ENCODE measurements around the gene EXD2.

EXD2 gene

DNA sequence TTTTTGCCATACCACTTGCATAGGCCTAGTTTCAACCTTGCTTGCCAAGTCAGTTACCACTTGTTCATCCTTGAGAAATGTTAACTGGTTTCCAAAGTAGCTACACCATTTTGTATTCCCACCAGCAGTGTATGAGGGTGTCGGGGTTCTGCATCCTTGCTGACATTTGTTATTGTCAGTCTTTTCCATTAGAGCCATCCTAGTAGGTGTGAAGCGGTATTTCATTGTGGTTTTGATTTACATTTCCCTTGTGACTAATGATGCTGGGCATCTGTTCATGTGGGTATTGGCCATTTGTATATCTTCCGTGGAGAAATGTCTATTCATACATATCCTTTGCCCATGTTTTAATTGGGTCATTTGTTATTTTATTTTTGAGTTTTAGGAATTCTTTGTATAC lies 41.1 kb downstream of the EXD2 start:
- Histone ChIP-seq H3K36me3 (ENCODE audit: control insufficient read depth in 1 of 2, insufficient read depth in 2 of 2, low read length in 2 of 2) (peaks cover 24 to 42% of the 10 kb centered on the region in 2 donors), H3K9ac (ENCODE audit: low read depth in 1 of 2, low read length in 2 of 2) (no peak overlapping the region), H3K27ac (ENCODE audit: low read depth, low read length) (no peak overlapping the region), H3K27me3 (ENCODE audit: control insufficient read depth in 1 of 2, insufficient read depth in 2 of 2, low read length in 2 of 2) (no peaks in the 10 kb centered on the region), H3K9me3 (ENCODE audit: control insufficient read depth in 1 of 2, low read length in 2 of 2) (no peaks in the 10 kb centered on the region), H3K4me1 (ENCODE audit: control insufficient read depth in 1 of 2, insufficient read depth in 2 of 2, low read length in 2 of 2) (no peaks in the 10 kb centered on the region), H3K4me3 (ENCODE audit: low read depth in 1 of 2, low read length in 2 of 2) (no peak overlapping the region)

DNA sequence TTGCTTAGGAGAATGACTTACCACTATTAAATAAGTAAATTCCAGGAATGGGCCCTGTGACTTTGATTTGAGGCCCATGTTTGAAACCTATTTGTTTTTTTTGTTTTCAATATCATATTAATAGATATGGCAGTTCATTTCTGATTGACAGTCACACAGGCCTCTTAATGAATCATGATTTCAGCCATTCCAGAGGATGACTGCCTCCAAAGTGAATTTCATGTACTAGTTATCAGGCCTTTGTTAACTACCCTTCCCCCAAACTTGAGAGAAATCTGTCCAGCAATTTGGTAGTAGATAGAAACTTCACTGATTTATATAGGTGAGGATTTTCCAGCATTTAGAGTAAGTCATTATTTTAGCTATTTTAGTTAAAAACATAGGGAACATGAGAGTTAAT lies 42.8 kb downstream of the EXD2 start:
- H3K9me3 ChIP-seq (ENCODE audit: control insufficient read depth in 1 of 2, low read length in 2 of 2): no peaks in the 10 kb centered on the region
- H3K27me3 ChIP-seq (ENCODE audit: control insufficient read depth in 1 of 2, insufficient read depth in 2 of 2, low read length in 2 of 2): no peaks in the 10 kb centered on the region
- H3K4me1 ChIP-seq (ENCODE audit: control insufficient read depth in 1 of 2, insufficient read depth in 2 of 2, low read length in 2 of 2): no peaks in the 10 kb centered on the region
- peaks cover 36 to 52% of the 10 kb centered on the region in 2 donors for H3K36me3 ChIP-seq (ENCODE audit: control insufficient read depth in 1 of 2, insufficient read depth in 2 of 2, low read length in 2 of 2)
- H3K4me3 ChIP-seq (ENCODE audit: low read depth in 1 of 2, low read length in 2 of 2): no peak overlapping the region
- H3K27ac ChIP-seq (ENCODE audit: low read depth, low read length): no peak overlapping the region
- H3K9ac ChIP-seq (ENCODE audit: low read depth in 1 of 2, low read length in 2 of 2): no peak overlapping the region

GRCh38 chr14:69235708-69236107 lies 44.4 kb downstream of the EXD2 start:
- H3K9ac ChIP-seq (ENCODE audit: low read depth in 1 of 2, low read length in 2 of 2): no peak overlapping the region
- H3K27ac ChIP-seq (ENCODE audit: low read depth, low read length): no peak overlapping the region
- H3K27me3 ChIP-seq (ENCODE audit: control insufficient read depth in 1 of 2, insufficient read depth in 2 of 2, low read length in 2 of 2): no peaks in the 10 kb centered on the region
- H3K36me3 ChIP-seq (ENCODE audit: control insufficient read depth in 1 of 2, insufficient read depth in 2 of 2, low read length in 2 of 2): peaks cover 33 to 55% of the 10 kb centered on the region in 2 donors
- H3K4me1 ChIP-seq (ENCODE audit: control insufficient read depth in 1 of 2, insufficient read depth in 2 of 2, low read length in 2 of 2): no peaks in the 10 kb centered on the region
- no peaks in the 10 kb centered on the region for H3K9me3 ChIP-seq (ENCODE audit: control insufficient read depth in 1 of 2, low read length in 2 of 2)
- no peak overlapping the region for H3K4me3 ChIP-seq (ENCODE audit: low read depth in 1 of 2, low read length in 2 of 2)

DNA sequence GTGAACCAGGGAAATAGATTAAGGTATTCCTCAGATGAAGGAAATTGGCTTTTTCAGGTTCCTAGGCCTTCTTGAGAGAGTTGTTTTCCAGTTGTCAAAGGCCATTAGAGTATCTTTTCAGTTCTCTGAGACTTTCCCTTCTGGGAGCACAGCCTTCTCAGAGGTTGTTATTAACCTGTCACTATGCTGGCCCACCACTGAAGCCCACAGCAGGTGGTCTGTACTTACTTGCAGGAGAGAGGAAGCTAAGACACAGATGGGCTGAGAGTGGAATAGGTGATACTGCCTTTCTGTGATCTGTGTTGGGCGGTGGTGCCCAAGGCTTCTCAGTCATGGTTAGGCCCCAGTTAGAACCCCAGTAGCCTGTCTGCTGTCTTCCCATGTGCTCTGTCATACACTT lies 45.8 kb downstream of the EXD2 start:
- no peak overlapping the region for H3K9ac ChIP-seq (ENCODE audit: low read depth in 1 of 2, low read length in 2 of 2)
- H3K4me3 ChIP-seq (ENCODE audit: low read depth in 1 of 2, low read length in 2 of 2): no peak overlapping the region
- H3K36me3 ChIP-seq (ENCODE audit: control insufficient read depth in 1 of 2, insufficient read depth in 2 of 2, low read length in 2 of 2): peaks cover 33 to 58% of the 10 kb centered on the region in 2 donors
- no peak overlapping the region for H3K27ac ChIP-seq (ENCODE audit: low read depth, low read length)
- H3K4me1 ChIP-seq (ENCODE audit: control insufficient read depth in 1 of 2, insufficient read depth in 2 of 2, low read length in 2 of 2): peaks cover 0 to 3% of the 10 kb centered on the region in 2 donors
- no peaks in the 10 kb centered on the region for H3K27me3 ChIP-seq (ENCODE audit: control insufficient read depth in 1 of 2, insufficient read depth in 2 of 2, low read length in 2 of 2)
- H3K9me3 ChIP-seq (ENCODE audit: control insufficient read depth in 1 of 2, low read length in 2 of 2): no peaks in the 10 kb centered on the region

DNA sequence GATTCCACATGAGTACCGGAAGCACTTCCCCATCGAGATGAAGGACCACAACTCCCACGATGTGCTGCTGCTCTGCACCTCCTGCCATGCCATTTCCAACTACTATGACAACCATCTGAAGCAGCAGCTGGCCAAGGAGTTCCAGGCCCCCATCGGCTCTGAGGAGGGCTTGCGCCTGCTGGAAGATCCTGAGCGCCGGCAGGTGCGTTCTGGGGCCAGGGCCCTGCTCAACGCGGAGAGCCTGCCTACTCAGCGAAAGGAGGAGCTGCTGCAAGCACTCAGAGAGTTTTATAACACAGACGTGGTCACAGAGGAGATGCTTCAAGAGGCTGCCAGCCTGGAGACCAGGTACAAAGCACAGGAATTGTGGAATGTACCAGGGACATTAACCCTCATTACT lies 46.3 kb downstream of the EXD2 start:
- no peak overlapping the region for H3K4me3 ChIP-seq (ENCODE audit: low read depth in 1 of 2, low read length in 2 of 2)
- H3K27ac ChIP-seq (ENCODE audit: low read depth, low read length): no peak overlapping the region
- H3K36me3 ChIP-seq (ENCODE audit: control insufficient read depth in 1 of 2, insufficient read depth in 2 of 2, low read length in 2 of 2): peaks cover 33 to 58% of the 10 kb centered on the region in 2 donors
- no peak overlapping the region for H3K9ac ChIP-seq (ENCODE audit: low read depth in 1 of 2, low read length in 2 of 2)
- no peaks in the 10 kb centered on the region for H3K27me3 ChIP-seq (ENCODE audit: control insufficient read depth in 1 of 2, insufficient read depth in 2 of 2, low read length in 2 of 2)
- no peaks in the 10 kb centered on the region for H3K9me3 ChIP-seq (ENCODE audit: control insufficient read depth in 1 of 2, low read length in 2 of 2)
- peaks cover 4 to 6% of the 10 kb centered on the region in 2 donors for H3K4me1 ChIP-seq (ENCODE audit: control insufficient read depth in 1 of 2, insufficient read depth in 2 of 2, low read length in 2 of 2)

- H3K9me3 ChIP-seq (ENCODE audit: control insufficient read depth in 1 of 2, low read length in 2 of 2): no peaks in the 10 kb centered on the region
- H3K4me3 ChIP-seq (ENCODE audit: low read depth in 1 of 2, low read length in 2 of 2): no peak overlapping the region
- H3K27me3 ChIP-seq (ENCODE audit: control insufficient read depth in 1 of 2, insufficient read depth in 2 of 2, low read length in 2 of 2): no peaks in the 10 kb centered on the region
- peaks cover 33 to 58% of the 10 kb centered on the region in 2 donors for H3K36me3 ChIP-seq (ENCODE audit: control insufficient read depth in 1 of 2, insufficient read depth in 2 of 2, low read length in 2 of 2)
- no peak overlapping the region for H3K27ac ChIP-seq (ENCODE audit: low read depth, low read length)
- peaks cover 4 to 6% of the 10 kb centered on the region in 2 donors for H3K4me1 ChIP-seq (ENCODE audit: control insufficient read depth in 1 of 2, insufficient read depth in 2 of 2, low read length in 2 of 2)
- H3K9ac ChIP-seq (ENCODE audit: low read depth in 1 of 2, low read length in 2 of 2): no peak overlapping the region
Measured at GRCh38 chr14:69238883-69239282, 47.6 kb downstream of the EXD2 start.

DNA sequence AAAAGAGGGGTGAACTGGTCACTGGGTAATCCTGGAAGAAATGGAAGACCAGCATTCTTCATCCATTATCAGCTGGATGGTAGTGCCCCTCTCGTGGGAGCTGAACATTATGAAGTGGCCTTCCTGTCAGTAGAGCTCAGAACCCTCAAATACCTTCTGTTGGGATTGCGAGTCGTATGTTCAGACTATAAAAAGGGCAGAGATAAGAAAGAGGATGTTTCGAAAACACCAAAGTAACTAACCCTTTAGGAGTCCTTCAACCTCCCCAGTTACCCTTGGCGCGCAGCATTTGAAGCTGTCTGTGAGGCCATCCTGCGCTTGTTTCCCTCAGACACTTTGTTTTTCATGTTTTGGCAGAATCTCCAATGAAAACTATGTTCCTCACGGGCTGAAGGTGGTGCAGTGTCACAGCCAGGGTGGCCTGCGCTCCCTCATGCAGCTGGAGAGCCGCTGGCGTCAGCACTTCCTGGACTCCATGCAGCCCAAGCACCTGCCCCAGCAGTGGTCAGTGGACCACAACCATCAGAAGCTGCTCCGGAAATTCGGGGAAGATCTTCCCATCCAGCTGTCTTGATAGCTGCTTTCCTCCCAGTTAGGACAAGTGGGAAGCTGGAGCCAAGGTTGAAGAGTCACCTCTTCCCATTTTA lies 49.4 kb downstream of the EXD2 start:
- Histone ChIP-seq H3K4me1 (ENCODE audit: control insufficient read depth in 1 of 2, insufficient read depth in 2 of 2, low read length in 2 of 2) (peaks cover 4 to 6% of the 10 kb centered on the region in 2 donors), H3K27me3 (ENCODE audit: control insufficient read depth in 1 of 2, insufficient read depth in 2 of 2, low read length in 2 of 2) (no peaks in the 10 kb centered on the region), H3K4me3 (ENCODE audit: low read depth in 1 of 2, low read length in 2 of 2) (no peak overlapping the region), H3K36me3 (ENCODE audit: control insufficient read depth in 1 of 2, insufficient read depth in 2 of 2, low read length in 2 of 2) (peaks cover 29 to 47% of the 10 kb centered on the region in 2 donors), H3K9ac (ENCODE audit: low read depth in 1 of 2, low read length in 2 of 2) (no peak overlapping the region), H3K9me3 (ENCODE audit: control insufficient read depth in 1 of 2, low read length in 2 of 2) (no peaks in the 10 kb centered on the region), H3K27ac (ENCODE audit: low read depth, low read length) (no peak overlapping the region)

GRCh38 chr14:69241577-69241976 lies 50.3 kb downstream of the EXD2 start:
- H3K4me1 ChIP-seq (ENCODE audit: control insufficient read depth in 1 of 2, insufficient read depth in 2 of 2, low read length in 2 of 2): peaks cover 4 to 6% of the 10 kb centered on the region in 2 donors
- H3K9me3 ChIP-seq (ENCODE audit: control insufficient read depth in 1 of 2, low read length in 2 of 2): no peaks in the 10 kb centered on the region
- no peak overlapping the region for H3K9ac ChIP-seq (ENCODE audit: low read depth in 1 of 2, low read length in 2 of 2)
- H3K4me3 ChIP-seq (ENCODE audit: low read depth in 1 of 2, low read length in 2 of 2): no peak overlapping the region
- peaks cover 21 to 38% of the 10 kb centered on the region in 2 donors for H3K36me3 ChIP-seq (ENCODE audit: control insufficient read depth in 1 of 2, insufficient read depth in 2 of 2, low read length in 2 of 2)
- no peak overlapping the region for H3K27ac ChIP-seq (ENCODE audit: low read depth, low read length)
- no peaks in the 10 kb centered on the region for H3K27me3 ChIP-seq (ENCODE audit: control insufficient read depth in 1 of 2, insufficient read depth in 2 of 2, low read length in 2 of 2)

- Histone ChIP-seq H3K27me3 (ENCODE audit: control insufficient read depth in 1 of 2, insufficient read depth in 2 of 2, low read length in 2 of 2) (no peaks in the 10 kb centered on the region), H3K36me3 (ENCODE audit: control insufficient read depth in 1 of 2, insufficient read depth in 2 of 2, low read length in 2 of 2) (peaks cover 17 to 28% of the 10 kb centered on the region in 2 donors), H3K9me3 (ENCODE audit: control insufficient read depth in 1 of 2, low read length in 2 of 2) (no peaks in the 10 kb centered on the region), H3K27ac (ENCODE audit: low read depth, low read length) (no peak overlapping the region), H3K4me1 (ENCODE audit: control insufficient read depth in 1 of 2, insufficient read depth in 2 of 2, low read length in 2 of 2) (peaks cover 4 to 6% of the 10 kb centered on the region in 2 donors), H3K4me3 (ENCODE audit: low read depth in 1 of 2, low read length in 2 of 2) (no peak overlapping the region), H3K9ac (ENCODE audit: low read depth in 1 of 2, low read length in 2 of 2) (no peak overlapping the region)
Measured at GRCh38 chr14:69242311-69243224, 51.3 kb downstream of the EXD2 start.

- no peaks in the 10 kb centered on the region for H3K9me3 ChIP-seq (ENCODE audit: control insufficient read depth in 1 of 2, low read length in 2 of 2)
- no peak overlapping the region for H3K4me3 ChIP-seq (ENCODE audit: low read depth in 1 of 2, low read length in 2 of 2)
Measured at GRCh38 chr14:69244946-69245345, 53.6 kb downstream of the EXD2 start.

More at GRCh38 chr14:69244946-69245345, 53.6 kb downstream of the EXD2 start:
- peaks cover 4 to 6% of the 10 kb centered on the region in 2 donors for H3K4me1 ChIP-seq (ENCODE audit: control insufficient read depth in 1 of 2, insufficient read depth in 2 of 2, low read length in 2 of 2)
- no peak overlapping the region for H3K27ac ChIP-seq (ENCODE audit: low read depth, low read length)
- H3K9ac ChIP-seq (ENCODE audit: low read depth in 1 of 2, low read length in 2 of 2): no peak overlapping the region
- H3K27me3 ChIP-seq (ENCODE audit: control insufficient read depth in 1 of 2, insufficient read depth in 2 of 2, low read length in 2 of 2): no peaks in the 10 kb centered on the region
- peaks cover 5 to 10% of the 10 kb centered on the region in 2 donors for H3K36me3 ChIP-seq (ENCODE audit: control insufficient read depth in 1 of 2, insufficient read depth in 2 of 2, low read length in 2 of 2)

All from duodenal mucosa (tissue), 2 donors.